Measurements from ENCODE around the gene LMAN1L.

LMAN1L gene

DNA sequence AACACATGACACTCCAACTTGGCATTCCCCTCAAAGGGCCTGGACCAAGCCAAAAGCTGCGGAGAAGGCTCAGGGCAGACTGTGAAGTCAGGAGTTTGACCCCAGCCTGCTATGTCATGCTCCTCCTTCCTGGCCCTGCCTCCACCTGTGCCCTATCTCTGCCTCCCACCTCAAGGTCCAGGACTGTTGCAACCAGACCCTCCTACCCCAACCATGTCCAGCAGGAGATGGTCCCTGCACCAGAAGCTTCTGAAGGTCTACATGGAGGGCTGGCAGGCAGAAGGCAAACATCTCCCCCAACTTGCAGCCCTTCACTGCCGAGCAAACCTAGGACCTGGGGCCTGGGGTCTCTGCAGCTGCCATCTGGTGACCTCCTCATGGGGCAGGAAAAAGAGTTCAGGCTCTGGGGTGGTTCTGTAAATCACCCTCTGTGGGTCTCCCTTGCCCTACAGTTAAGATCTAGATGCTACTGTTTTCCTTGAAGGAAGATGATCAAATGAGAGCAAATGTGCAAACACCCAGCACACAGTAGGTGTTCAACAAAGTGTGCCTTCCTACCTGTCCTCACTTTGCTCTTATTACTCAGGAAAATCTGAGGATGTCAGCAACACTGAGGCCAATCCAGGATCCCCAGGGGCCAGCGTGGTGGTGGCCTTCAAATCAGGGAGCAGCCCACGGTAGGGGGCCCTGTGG is 42.3 kb upstream of the LMAN1L start:
- no peak overlapping the region for H3K4me3 ChIP-seq (ENCODE audit: low read depth, low read length)
- DNase-seq (ENCODE audit: low read depth) = no peak

GRCh38 chr15:74773329-74773728 is 39.3 kb upstream of the LMAN1L start:
- no peak overlapping the region for H3K4me3 ChIP-seq (ENCODE audit: low read depth, low read length)
- no peak for DNase-seq (ENCODE audit: low read depth)

More for the DNA sequence above, 42.3 kb upstream of the LMAN1L start:
- TF ChIP-seq CTCF (IDR thresholded peaks at IDR 0.05; ENCODE audit: low read depth, low read length, missing control alignments) = no peak

DNA sequence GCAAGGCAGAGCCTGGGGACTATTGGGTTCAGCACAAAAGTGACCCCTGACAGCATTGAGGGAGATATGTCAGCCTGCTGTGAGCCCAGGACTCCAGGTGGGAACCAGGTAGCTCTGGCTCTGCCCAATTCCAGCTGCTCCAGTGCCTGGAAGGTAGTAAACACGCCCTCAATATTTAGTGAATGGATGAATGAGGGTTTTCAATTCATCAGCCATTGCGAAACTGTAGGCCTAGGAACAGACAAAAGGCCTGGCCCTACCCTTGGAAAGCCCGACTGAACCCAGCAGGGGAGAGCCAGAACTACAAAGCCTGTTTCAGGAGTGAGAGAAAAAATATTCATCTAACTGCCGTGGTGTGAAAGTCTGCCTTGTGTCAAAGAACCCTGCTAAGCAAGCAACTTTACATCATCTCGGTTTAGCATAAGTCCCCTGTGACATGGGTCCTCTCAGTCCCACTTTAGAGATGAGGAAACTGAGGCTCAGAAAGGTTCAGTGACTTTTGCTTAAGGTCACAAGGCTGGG is 38.8 kb upstream of the LMAN1L start:
- no peak for DNase-seq (ENCODE audit: low read depth)
- TF ChIP-seq CTCF (IDR thresholded peaks at IDR 0.05; ENCODE audit: low read depth, low read length, missing control alignments) = no peak
- no peak overlapping the region for H3K4me3 ChIP-seq (ENCODE audit: low read depth, low read length)

More at GRCh38 chr15:74773329-74773728, 39.3 kb upstream of the LMAN1L start:
- TF ChIP-seq CTCF (IDR thresholded peaks at IDR 0.05; ENCODE audit: low read depth, low read length, missing control alignments) = no peak

GRCh38 chr15:74775132-74775562 is 37.5 kb upstream of the LMAN1L start:
- no peak for TF ChIP-seq CTCF (IDR thresholded peaks at IDR 0.05; ENCODE audit: low read depth, low read length, missing control alignments)
- H3K4me3 ChIP-seq (ENCODE audit: low read depth, low read length) = no peak overlapping the region
- DNase-seq (ENCODE audit: low read depth) = no peak

GRCh38 chr15:74775894-74776293 is 36.7 kb upstream of the LMAN1L start:
- TF ChIP-seq CTCF (IDR thresholded peaks at IDR 0.05; ENCODE audit: low read depth, low read length, missing control alignments) = no peak
- no peak overlapping the region for H3K4me3 ChIP-seq (ENCODE audit: low read depth, low read length)
- DNase-seq (ENCODE audit: low read depth) = no peak

DNA sequence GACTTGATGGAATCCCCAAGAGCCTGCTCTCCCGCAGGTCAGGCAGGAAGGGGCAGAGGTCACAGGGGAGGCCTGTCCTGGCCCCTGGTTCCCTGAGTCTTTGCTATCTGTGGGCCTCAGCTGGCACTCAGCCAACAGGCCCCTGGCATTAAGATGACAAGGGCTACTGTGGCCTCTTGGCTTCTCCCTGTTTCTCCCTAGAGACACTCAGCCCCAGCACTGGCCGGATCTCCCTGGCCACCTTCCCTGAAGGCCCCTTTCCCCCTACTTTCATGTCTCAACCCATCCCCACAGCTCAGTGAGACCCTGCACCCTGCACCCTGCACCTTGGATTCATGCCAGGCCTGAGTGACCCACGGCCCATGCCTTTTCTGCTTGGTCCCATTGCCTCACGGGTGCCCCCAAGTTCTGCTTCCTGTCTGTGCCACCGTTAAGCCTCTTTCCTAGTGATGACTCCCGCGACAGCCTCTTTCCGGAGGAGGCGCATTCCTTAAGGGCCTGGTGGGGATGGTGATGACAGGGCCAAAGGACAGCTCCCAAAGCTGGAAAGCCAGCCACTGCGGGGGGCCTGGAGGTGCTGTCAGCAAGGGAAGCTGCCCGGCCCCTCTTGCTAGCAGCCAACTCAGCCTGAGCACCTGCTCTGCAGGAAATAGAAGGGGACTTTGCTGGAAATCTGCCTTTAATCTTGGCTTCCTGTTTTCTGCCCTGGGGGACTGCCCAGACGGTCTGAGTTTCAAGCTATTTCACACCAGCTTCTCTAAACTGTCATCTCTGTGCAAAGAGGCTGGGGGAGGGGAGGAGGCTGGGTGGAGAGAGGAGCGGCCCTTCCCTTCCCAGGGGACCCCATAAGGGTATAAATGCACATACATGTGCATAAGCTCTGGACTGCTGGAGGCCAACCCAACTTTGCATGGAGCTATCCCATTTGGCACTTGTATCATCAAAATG is 35.5 kb upstream of the LMAN1L start:
- no peak for DNase-seq (ENCODE audit: low read depth)
- 0 out of 2 replicates have a peak overlapping the region, but pooled peaks have one; percentile 1 for H3K4me3 ChIP-seq (ENCODE audit: low read depth, low read length)
- TF ChIP-seq CTCF (IDR thresholded peaks at IDR 0.05; ENCODE audit: low read depth, low read length, missing control alignments) = peak; percentile 1
